ENCODE data around the gene ACSM4.
"Not testable (repeated sequence)": the region's sequence is repeated elsewhere in the genome, so short reads cannot be mapped to it uniquely, and the experiment has no call there.

The ACSM4 gene, protein sequence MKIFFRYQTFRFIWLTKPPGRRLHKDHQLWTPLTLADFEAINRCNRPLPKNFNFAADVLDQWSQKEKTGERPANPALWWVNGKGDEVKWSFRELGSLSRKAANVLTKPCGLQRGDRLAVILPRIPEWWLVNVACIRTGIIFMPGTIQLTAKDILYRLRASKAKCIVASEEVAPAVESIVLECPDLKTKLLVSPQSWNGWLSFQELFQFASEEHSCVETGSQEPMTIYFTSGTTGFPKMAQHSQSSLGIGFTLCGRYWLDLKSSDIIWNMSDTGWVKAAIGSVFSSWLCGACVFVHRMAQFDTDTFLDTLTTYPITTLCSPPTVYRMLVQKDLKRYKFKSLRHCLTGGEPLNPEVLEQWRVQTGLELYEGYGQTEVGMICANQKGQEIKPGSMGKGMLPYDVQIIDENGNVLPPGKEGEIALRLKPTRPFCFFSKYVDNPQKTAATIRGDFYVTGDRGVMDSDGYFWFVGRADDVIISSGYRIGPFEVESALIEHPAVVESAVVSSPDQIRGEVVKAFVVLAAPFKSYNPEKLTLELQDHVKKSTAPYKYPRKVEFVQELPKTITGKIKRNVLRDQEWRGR

DNA sequence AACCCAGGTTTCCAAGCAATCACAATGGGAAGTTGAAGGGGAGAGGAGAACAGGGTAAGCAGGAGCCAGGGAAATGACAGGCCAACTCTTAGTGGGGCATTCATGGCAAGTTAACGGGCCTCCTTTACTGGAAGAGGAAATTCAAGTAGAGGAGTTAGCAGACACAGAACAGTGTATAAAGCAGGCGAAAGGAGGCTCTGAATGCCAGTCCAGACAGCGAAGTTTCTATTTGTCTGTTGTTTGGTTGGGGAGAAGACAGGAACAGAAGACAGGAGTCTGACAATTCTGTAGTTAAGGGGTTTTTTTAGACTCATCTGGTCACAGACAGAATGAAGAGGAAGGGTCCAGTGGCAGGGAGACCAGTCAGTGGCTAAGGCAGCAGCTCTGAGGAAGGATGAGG lies at the start of gene ACSM4:
Gene ACSM4, plus strand, starts transcription at position 301 of the 400 bp plus-strand sequence. CDS start 260 bp downstream, outside the sequence.
- DNase-seq = no peak

DNA sequence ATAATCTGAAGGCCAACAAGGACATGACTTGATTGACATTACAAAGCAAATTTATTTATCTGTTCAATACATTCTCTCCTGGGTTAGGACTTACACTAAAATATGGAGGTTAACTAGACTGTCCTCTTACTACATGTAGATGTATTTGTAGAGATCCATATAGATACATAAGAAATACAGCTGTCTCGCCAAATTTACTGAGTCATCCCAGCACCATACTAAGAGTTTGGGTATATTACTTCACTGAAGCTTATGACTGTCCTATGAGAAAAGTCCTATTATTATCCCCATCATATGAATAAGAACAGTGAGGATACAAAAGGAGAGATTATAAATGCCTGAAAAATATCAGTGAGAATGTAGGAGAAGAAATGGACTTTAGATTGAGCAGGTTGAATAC lies 44.8 kb upstream of the ACSM4 start:
- DNase-seq = no peak

DNA sequence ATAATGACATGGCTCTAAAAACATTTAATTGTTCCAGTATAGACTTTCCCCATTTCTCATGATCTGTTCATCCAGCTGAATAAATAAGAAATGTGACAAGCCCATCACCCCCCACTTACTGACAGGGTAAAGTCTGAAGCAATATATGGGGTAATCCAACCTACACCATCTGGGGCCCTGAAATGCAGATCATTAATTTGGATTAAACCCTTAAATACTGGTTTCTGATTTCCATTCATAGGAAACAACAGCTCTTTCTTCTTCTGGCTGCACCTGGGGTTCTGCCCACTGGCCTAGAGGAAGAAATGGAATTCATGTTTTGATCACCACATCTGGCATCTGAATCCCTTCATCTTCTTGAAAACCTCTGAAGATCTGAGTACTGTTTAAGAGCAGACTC lies 39.3 kb upstream of the ACSM4 start:
- DNase-seq = no peak

DNA sequence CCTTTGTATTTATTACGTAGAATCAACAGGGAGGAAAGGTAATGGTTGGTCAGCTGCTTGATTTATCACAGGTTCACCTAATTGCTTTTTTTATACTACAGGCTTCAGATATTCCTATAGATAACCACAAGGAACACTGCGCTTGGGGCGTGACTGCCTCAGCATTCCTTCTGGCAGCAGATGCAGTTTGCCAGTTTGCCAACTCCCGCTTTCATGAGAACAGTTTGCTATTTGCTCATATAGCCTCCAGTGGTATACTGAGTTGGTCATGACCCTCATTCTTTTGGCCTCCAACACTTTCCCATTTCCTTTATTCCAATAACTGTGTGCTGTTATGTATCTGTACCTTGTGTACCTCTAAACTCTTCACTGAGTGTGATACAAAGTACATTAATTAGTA lies 38.6 kb upstream of the ACSM4 start:
- no peak for DNase-seq

DNA sequence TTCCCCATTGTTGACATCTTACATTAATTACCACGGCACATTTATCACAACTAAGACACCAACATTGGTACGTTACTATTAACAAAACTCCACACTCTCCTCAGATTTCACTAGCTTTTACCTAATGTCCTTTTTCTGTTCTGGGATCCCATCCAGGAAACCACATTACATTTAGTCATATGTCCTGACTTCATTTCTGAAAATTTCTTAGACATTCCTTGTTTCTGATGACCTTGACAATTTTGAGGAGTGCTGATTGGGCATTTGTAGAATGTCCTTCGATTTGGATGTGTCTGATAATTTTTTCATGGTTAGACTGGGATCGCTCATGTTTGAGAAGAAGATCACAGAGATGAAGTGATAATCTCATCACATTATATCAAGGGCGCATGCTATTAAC lies 34.6 kb upstream of the ACSM4 start:
- DNase-seq = no peak

DNA sequence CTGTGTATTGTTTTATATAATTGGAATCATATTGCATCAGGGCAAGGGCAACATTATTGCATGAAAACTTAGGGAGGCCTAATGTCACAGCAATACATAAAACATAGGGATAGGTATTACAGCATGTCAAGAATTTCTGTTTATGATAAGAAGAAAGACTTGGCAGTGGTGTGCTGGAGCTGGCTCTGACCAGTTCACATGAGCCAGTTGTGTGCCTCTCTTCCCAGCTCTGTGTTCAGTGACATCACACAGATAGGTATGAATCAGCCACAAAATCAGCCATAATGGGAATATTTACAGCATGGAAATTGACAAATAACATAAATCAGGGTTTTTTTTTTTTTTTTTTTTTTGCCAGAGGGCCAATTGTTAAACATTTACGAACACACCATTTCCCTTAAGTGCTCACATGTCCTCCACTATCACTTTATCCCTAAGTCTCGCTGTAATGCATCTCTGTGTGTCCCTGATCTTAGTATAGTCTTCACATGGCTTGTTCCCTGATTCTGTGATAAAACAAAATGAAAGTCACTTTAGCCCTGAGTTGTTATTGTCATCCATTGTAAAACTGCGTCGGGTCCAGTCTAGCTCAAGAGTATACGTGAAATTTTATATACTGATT lies 31.9 kb upstream of the ACSM4 start:
- DNase-seq = no peak

DNA sequence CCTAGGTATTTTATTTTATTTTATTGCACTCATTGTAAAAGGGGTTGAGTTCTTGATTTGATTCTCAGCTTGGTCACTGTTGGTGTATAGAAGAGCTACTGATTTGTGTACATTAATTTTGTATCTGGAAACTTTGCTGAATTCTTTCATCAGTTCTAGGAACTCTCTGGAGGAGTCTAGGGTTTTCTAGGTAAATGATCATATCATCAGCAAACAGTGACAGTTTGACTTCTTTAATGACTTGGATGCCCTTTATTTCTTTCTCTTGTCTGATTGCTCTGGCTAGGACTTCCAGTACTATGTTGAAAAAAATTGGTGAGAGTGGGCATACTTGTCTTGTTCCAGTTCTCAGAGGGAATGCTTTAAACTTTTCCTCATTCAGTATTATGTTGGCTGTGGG lies 28.4 kb upstream of the ACSM4 start:
- not testable (repeated sequence) for DNase-seq

DNA sequence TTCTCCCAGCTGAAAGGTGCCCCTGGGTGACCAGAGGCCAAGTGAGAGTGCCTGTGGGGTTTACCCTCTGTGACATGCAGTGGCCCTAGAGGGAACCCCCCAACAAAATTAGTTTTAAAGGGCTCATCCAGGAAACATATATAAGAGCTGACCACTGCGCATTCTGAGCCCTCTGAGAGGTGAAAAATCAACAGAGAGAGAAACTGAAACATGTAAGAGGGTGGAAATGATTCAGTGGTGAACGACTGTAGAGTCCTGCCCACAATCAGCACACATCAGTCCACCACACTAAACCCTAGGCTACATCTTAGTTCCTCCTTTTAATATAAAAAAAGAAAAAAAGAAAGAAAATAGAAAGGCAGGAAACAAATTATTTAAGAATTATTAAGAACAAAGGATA lies 21.0 kb upstream of the ACSM4 start:
- DNase-seq = no peak

DNA sequence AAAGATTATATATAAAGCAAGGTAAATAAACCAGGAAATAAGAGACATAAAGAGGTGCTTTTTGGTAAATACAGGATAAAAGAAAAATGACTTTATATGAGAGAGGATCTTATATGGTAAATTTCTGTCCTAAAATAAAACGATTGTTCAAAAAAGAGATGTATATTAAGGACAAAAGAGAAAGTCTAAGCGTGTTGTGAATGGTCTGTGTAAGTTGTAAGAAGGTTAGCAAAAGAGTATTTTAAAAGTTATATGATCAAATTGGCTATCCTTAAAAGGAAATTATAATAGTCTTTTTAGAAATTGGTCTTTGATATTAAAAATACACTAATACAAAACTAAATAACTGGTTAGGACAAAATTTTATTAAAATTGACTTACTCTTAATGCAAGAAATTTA lies 14.1 kb upstream of the ACSM4 start:
- DNase-seq = no peak

DNA sequence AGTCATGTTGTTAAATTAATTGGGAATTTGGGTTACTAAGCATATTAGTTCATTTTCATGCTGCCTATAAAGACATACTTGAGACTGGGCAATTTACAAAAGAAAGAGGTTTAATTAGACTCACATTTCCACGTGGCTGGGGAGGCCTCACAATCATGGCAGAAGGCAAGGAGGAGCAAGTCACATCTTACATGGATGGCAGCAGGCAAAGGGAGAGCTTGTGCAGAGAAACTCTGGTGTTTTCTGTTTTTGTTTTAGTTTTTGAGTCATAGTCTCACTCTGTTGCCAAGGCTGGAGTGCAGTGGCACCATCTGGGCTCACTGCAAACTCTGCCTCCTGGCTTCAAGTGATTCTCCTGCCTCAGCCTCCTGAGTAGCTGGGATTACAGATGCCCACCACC lies 13.3 kb upstream of the ACSM4 start:
- DNase-seq = not testable (repeated sequence)

DNA sequence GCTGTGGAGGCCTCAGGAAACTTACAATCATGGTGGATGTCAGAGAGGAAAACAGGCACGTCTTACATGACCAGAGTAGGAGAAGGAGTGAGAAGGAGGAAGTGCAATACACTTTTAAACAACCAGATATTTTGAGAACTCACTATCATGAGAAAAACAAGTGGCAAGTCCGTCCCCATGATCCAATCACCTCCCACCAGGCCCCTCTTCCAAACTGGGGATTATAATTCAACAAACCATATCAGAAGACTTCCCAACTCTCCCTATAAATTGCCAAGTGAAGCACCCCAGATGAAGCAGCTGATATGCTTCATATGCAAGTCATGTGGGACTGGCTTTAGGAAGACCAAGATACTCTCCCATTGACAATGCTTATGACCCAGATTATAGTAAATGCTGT lies 11.6 kb upstream of the ACSM4 start:
- DNase-seq = no peak

DNA sequence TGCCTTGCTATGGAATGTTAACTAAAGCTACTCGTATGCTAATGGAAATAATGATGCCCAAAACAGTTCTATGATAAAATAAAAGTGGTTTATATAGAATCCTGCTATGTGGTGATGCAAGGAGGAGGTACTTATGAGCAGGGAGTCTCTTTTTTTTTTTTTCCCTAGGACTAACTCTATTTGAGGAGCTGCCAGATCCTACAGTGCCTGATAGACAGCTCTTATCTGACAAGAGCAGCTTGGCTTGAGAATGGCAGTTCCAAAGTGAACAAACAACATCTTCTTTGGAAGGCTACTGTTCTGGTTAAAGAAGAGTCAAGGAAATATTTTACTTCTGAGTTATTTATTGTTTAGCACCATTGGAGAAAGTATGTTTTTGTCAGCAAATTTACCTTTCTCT lies 10.2 kb upstream of the ACSM4 start:
- DNase-seq = no peak

DNA sequence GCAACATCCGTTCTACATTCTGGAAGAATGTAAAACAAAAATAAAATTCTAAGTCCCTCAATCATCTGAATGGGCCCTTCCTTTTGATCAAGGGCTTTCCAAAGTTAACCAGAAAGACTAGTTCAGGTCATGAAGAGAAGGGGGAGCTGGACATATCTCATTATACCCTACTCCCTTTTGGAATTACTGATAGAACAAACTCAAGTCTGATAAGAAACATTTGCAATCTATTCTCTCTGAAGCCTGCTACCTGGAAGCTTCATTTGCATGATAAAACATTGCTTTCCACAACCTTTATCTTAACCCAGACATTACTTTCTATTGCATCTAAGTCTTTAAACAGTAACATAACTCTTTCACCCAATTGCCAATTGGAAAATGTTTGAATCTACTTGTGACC lies 8.3 kb upstream of the ACSM4 start:
- no peak for DNase-seq

DNA sequence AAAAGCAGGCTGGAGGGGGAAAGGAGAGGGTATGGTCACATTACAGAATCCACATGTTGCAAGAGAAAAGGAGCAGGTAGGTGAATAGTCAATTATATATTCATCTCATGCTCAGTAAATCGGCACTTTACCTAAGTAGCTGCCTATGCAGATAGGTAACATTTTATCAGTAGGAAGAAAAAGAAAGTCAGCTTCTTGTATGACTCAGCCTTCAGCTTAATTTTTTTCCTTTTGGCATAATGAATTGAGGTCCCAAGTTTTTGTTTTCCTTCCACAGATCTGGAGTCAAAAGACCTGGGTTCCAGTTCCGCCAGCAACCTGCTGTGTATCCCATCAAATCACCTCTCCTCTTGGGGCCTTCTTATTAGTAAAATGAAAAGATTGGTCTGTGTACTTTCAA lies 6.0 kb upstream of the ACSM4 start:
- no peak for DNase-seq

DNA sequence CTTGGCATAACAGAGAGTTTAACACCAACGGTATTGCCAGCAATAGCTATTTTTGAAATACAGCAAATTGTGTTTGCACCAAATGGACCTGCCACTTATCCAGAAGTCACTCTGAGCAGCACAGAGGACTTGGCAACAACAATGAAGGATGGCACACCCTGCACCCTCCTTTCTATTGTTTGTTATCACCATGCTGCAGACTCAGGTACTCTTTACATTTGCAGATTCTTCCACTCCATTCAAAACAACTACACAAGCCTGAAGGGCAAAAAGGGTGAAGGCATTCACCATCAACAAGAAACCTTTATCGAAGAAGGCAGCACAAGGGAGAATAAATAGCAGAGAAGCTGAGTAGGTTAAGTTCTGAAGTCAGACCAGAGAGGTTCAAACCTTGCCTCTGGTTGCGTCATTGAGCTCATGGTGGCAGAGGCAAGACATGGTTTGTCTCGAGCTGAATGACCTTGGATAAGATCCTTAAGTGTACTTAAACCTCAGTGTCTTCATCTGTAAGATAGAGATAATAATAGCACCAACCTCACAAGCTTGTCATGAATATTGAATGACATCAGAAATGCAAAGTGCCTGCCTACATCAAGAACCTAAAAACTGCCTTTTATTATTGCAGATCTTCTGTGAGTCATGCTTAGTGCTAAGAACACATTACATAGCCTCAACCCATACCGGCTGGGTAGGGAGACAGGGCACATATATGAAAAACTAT lies 1.4 kb upstream of the ACSM4 start:
- DNase-seq = no peak

DNA sequence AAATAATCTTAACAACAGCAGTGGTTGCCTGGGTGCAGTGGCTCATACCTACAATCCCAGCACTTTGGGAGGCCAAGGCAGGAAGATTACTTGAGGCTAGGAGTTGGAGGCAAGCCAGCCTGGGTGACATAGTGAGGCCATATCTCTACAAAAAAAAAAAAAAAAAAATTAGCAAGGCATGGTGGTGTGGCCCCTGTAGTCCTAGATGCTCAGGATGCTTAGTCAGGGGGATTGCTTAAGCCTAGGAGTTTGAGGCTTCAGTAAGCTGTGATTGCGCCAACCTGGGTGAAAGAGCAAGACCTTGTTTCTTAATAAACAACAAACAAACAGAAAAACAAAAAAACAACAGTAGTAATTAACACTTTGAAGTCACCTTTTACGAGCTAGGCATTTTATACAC lies 642 bp upstream of the ACSM4 start:
- DNase-seq = no peak

DNA sequence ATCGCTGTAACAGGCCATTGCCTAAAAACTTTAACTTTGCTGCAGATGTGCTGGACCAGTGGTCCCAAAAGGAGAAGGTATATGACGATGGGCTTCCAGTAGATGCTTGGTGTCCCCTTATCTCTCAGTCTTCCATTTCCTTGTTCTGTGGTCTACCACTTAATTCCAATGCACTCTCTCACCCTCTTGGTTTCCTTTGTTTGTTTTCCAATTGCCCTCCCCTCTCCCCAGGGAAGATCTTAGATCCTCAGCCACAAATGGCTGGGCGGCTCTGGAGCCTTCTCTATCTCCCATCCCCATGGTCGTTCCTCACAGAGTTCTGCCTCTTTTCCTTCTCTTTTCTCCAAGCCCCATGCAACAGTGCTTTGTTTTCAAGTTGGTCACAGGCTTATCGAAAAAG lies 584 bp downstream of the ACSM4 start:
- DNase-seq = no peak

DNA sequence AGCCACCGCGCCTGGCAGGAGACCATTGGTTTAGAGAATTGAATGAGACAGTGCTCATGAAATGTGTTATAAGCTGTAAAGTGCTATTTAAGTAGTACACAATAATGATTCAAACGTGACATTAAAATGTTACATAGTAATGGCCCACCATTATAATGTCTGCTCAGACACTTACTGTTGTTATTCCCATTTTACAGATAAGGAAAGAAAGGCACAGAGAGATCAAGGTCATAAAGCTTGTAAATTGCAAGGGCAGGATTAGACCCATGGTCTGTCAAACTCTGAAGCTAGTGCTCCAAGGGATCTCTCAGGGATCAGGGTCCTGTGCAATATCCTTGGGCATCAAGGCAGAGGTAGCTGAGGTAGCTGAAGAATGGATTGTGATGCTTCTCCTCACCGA lies 6.2 kb downstream of the ACSM4 start:
- DNase-seq = no peak

DNA sequence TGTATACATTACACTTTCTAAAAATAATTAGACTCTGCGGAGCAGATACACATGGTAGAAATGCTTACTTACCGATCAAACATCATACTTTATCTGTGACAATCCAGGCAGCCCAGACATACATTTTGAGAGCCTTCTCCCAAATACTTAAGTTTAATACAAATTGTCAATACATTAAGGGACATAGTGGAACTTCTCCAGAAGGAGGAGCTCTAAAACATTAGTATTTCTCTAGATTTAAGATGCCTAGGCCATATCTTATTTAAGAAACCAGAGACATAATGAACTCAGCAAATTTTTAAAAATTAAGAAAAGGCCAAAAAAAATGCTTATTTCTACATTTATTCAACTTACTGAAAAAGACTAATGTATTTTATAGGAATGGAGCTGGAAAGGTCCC lies 16.1 kb downstream of the ACSM4 start:
- no peak for DNase-seq

DNA sequence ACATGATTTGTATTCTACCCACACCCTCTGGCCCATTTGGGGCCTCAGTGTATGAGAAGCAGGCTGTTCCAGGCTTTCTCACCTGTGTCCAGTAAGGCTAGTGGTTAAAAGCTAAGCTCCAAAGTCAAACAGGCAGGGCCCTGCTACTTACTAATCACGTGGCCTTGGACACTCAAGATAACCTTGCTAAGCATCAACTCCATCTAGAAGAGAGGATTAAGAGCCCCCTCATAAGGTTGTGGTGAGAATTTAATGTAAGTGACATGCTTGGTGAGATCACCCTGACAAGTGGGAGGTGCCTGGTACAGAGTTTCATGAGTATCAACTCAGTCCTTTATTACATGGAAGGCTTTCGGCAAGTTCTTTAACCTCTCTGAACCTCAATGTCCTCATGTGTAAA lies 17.8 kb downstream of the ACSM4 start:
- DNase-seq = no peak

DNA sequence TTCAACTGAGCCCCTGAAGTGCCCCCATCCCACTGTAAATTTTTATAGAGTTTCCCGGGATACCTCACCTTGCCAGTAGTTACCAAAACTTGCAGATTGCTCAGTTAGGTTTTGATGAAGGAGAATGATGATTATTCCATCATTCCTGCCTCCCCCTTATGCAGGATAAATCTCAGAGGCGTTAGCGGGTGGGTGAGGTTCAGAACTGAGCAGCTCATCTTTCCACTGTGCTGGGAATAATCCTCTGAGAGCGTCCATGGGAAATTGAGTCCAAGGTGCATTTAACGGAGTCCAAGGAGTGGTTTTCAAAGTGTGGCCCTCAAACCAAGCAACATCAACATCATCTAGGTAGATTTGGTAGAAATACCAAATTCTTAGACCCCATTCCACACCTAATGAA lies 18.7 kb downstream of the ACSM4 start:
- no peak for DNase-seq

DNA sequence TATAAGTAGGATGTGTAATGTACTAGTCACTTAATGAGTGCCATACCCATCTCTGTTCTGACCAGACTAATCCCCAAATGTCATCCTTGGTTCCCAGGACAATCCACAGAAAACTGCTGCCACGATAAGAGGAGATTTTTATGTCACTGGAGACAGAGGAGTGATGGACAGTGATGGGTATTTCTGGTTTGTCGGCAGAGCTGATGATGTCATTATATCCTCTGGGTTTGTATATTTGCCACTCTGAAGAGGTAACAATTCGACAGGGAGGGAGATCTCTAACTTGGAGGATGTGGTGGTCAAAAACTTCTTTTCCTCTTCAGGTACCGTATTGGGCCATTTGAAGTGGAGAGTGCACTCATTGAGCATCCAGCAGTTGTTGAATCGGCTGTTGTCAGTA lies 20.3 kb downstream of the ACSM4 start:
- DNase-seq = no peak

DNA sequence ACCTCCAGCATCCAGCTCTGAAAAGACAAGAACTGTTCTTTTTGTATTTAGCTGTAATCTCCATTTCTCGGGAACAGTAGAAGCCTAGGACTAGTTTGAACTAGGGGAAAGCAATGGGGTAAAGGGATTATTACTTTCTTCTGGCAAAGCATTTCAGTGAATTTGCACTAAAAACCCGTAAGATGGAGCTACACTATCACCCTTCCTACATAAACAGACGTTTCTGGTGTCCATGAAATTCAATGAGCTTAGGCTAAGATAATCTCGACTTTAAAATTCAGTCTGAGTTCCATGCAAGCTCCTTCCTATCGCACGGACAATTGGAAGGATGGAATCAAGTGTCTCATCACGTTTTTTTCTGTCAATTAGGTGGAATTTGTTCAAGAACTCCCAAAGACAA lies 24.0 kb downstream of the ACSM4 start:
- no peak for DNase-seq

DNA sequence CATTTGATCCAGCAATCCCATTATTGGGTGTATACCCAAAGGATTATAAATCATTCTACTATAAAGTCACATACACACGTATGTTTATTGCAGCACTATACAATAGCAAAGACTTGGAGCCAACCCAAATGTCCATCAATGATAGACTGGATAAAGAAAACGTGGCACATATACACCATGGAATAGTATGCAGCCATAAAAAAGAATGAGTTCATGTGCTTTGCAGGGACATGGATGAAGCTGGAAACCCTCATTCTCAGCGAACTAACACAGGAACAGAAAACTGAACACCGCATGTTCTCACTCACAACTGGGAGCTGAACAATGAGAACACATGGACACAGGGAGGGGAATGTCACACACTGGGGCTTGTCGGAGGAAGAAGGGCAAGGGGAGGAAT lies 33.9 kb downstream of the ACSM4 start:
- not testable (repeated sequence) for DNase-seq

All from DMS 273 treated with DMSO at 0.1 percent for 48 hours (cell line).